IPS-18c (cell line): ENCODE data around the gene LCN1.

ENCODE experiments used
- H3K4me3 ChIP-seq: 2 replicates; pipeline ENCODE4 v1.7.0; 2013; ENCODE audit warnings: low read depth, mild to moderate bottlenecking, low read length, moderate library complexity; ENCODE audit not compliant: insufficient read depth
- H3K9me3 ChIP-seq: one replicate; pipeline ENCODE4 v1.6.1; 2013; ENCODE audit warnings: mild to moderate bottlenecking, low read length, moderate library complexity; ENCODE audit not compliant: control insufficient read depth, insufficient read depth

The LCN1 gene

DNA sequence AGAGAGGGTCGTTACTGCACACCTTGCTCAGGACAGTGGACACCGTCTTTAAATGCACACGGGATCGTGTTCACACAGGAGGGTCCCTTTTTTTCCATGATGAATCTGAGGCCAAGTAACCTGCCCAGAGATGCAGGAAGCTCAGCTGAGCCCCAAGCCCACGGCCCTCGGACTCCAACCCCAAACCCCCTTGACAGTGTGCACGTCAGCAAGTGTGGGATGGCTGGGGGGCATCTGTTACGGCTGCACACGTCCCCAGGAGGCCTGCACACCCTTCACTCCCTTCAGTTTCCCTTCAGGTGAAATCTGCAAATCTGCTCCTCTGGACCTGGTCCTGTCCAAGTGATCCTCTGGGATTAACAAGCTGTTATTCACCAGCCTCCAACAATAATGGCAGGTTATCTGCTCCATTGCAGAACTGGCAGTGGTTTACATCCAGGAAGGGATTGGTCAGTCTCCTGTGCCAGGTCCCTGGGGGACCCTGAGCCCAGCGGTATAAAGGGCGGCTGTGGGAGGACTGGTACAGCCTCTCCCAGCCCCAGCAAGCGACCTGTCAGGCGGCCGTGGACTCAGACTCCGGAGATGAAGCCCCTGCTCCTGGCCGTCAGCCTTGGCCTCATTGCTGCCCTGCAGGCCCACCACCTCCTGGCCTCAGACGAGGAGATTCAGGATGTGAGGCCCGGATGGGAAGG, at the start of gene LCN1:
LCN1 (plus strand) TSS at position 525 of the 692 bp plus-strand sequence; CDS start at position 583, 58 bp downstream.
- no peaks in the 10 kb centered on the region for H3K9me3 ChIP-seq
- no peak within 1 kb of the TSS for H3K4me3 ChIP-seq

DNA sequence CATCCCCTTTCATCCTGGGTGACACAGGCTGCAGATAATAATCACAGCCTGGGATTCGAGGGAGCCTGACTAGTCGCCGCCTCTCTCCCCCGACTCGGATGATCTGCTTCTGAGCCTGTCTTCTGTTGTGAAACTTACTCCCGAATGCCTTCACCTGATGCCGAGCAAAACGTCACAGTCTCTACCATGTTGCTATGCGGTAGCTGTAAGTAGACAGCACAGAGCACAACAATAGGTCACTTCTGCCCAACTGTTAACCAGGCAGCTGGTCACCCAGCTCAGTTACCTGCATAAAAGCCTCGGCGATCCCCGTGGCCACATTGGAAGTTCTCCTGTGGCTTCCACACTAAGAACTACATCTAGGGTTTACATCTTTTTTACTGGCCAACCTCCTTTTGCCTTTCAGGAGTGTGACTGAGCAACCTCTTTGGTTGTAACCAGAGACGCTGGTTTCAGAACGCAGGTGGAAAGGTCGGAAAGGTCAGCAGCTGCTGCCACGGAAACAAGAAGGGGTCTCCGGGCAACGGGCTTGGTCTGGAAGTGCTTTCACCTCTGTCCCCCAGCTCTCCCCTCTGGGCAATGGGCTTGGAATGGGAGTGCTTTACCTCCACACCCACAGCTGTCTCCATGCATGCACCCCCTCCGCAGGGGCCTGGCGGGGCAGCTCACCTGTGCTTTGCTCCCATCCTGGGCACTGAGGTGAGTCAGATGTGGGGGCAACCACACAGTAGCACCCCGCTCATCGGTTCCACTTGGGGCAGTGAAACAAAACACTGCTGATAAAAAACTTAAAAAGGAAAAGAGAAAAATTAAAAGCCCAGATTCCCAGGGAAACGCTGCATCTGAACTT, 49.2 kb upstream of the LCN1 start:
- peaks cover 2% of the 10 kb centered on the region for H3K9me3 ChIP-seq
- no peak overlapping the region for H3K4me3 ChIP-seq

DNA sequence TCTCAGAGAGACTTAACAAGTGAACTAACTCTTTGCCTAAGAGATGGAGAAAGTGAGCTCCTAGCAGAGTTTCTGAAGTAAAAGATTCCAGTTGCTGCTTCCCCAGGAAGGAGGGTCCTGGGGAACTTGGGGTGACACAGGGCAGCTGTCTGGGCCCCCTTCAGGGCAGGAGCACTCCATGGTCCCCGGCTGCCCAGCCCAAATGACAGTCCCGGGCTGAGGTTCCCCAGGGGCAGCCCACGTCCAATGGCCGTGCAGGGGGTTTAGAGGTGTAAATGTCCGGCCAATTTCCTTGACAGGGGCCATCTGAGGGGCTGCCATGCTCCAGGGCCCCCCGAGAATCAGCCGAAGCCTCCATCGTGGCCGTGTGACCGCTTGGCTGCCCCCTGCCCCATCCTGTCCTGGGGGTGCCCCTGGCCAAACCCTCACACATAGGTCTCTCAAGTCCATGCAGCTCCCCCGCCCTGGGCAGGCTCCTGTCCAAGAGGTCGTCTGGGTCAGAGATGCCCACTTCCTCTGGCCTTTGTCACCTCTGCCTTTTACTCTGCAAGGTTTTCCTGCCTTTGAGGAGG, 47.2 kb upstream of the LCN1 start:
- Histone ChIP-seq H3K4me3 (no peak overlapping the region), H3K9me3 (no peaks in the 10 kb centered on the region)

DNA sequence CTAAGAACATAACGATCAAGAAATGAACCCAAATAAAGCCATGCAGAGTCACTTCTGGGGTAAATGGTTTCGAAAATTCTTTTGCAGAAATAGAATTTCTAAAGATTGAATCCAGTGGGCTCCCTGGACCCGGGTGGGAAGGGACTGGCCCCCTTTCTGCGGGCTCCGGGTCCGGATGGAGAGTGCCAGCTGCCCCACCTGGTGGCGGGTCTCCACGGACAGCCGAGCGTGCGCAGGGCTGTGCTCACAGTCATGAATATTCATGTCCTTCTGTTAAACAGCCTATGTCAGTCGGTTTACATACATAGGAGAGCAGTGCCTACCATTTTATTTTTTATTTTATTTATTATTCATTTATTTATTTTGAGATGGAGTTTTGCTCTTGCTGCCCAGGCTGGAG, 46.3 kb upstream of the LCN1 start:
- Histone ChIP-seq H3K4me3 (no peak overlapping the region), H3K9me3 (no peaks in the 10 kb centered on the region)

DNA sequence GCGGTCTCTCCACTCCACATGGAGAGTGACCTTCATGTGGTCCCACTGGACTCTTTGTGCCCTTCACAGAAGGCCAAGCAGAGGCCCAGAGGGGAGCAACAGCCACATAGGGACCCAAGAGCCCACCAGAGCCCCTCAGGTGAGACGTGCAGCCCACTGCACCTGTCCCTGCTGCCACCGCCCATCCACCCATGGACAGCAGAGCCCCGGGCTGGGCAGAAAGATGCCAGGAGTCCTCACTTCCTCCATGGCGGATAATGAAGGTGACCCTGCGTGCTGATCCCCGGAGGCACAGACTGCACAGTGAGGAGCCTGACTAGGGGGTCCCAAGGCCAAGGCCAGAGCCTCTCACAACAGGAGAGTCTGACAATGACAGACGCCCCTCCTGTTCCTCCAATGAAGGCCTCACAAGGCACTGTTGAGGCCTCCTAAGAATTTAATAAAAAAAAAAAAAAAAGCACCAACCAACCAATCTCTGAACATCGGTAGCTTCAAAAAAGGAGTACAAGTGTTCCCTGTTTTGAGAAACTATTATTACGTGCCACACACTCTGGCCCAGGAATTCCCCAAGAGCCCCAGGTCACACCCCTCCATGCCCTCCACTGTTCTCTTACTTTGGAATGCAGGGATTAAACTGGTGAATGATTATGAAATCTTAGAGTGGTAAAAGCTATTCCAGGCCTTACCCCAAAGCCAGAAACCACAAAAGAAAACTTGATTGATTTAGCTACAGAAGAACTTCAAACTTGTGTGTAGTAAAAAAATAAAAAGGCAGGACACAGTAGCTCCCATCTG, 44.5 kb upstream of the LCN1 start:
- Histone ChIP-seq H3K9me3 (no peaks in the 10 kb centered on the region), H3K4me3 (no peak overlapping the region)

DNA sequence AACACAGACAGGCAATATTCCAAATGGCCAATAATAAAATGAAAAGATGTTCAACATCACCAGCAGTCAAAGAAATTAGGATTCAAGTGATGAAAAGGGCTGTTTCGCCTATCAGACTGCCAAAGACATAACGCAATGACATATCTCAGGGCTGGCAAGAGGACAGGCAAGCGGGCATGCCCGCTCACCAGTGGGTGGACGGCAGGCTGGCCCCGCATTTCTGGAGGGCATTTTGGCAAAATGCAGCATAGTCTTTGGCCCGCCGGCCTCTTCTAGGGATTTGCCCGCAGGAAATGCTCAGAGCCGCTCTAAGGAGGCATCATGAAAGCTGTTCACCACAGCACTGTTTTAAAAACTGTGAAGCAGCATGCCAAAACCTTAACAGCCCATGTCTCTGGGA, 43.0 kb upstream of the LCN1 start:
- H3K4me3 ChIP-seq, result no peak overlapping the region; the same call in 1 of the 2 replicates
- no peaks in the 10 kb centered on the region for H3K9me3 ChIP-seq

DNA sequence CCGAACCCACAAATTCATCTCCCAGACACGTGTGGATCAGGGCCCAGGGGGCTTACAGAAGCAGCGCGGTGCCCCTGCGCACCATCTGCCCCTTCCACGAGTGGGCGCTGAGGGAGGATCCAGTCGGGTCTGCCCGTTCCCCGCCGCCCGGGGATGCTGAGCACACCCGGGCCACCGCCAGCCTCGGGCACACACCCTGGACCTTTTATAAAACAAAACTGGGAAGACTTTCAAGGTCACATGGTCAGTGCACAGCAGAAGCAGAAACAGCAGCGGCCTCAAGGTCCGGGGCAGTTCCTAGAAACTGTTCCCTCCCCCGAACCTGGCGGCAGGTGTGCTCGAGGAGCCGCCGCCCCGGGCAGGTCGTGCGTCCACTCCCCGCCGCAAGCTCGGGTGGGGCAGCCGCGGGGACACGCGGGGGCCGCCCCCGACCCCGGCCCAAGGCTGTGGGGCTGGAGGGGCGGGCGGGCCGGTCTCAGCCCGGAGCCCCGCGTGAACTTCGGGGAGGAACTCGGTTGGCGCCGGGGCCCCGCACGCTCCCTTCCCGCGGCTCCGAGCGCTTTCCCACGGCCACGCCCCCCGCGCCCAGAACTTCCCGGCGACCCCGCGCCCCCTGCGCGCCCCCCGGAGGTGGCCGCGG, 42.3 kb upstream of the LCN1 start:
- Histone ChIP-seq H3K4me3 (peak overlapping the region; percentile 56; the same call in 1 of the 2 replicates), H3K9me3 (no peaks in the 10 kb centered on the region)

DNA sequence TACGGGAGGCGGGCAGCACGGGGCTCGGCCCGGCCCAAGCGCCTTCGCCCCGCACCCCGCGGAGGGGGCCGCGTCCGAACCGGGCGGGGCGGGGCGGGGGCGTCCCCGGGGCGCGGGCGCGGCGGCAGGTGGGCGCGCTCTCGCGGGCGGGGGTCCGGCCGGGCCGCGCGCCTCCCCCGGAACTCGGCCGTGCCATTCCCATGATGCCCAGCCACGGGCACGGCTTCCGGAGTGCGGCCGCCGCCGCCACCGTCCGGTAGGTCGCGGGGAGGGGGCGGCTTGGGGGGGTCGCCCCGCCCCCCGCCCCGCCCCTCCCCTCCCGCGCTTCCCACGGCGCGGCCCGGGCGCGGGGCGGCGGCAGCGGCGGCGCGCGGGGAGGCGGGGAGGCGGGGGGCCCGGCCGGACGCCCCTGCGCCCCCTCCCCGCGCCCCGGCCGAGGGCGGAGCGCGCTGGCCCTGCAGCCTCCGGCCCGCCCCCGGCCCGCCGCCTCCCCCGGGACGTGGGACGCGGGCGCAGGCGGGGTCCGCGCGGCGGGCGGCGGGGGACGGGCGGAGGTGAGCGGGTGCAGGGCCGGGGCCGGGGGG, 41.7 kb upstream of the LCN1 start, which contains the start of gene PPP1R26:
PPP1R26 (plus strand) TSS at position 314 of the 584 bp plus-strand sequence. CDS start 4,729 bp downstream, outside the sequence.
- Histone ChIP-seq H3K9me3 (no peaks in the 10 kb centered on the region), H3K4me3 (peak within 1 kb of the TSS; percentile 75)

DNA sequence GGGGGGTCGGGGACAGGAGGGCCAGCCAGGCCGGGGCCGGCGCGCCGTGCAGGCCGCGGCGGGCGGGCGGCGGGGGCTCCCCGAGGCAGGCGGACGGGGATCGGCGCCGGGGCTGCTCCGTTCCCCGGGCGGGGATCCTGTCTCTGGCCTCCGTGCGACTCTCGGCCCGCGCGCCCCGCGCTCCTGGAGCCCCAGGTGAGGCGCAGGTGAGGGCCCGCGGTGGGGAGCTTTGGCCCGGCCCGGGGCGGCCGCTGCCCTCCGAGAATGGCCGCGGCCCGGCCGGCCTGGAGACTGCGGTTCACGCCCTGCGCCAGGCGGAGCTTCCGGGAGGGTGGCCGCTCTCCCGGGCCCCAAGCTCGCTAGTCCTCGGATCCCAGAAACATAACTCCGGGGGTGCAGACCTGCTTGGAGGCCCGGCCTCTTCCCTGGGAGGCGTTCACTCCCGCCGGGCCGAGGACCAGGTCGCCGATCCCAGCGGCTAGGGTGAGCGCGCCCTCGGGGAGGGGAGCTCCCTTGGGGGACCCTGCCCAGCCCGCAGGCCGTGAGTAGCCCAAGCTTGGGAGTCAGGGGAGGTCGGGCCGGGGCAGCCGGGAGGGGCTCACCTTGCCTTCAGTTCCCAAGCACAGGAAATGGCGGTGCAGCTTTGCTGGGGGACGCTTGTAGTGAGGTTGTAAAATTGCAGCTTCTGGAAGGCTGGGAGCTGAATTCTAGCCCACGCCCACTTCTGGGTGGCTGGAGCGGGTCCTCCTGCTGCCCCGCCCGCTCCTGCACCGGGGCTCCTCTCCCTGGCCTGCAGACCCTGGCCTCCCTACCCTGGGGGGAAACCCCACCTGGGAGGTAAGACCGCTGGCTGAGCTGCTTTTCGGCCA, 40.9 kb upstream of the LCN1 start:
- Histone ChIP-seq H3K9me3 (no peaks in the 10 kb centered on the region), H3K4me3 (peak overlapping the region; percentile 75)

DNA sequence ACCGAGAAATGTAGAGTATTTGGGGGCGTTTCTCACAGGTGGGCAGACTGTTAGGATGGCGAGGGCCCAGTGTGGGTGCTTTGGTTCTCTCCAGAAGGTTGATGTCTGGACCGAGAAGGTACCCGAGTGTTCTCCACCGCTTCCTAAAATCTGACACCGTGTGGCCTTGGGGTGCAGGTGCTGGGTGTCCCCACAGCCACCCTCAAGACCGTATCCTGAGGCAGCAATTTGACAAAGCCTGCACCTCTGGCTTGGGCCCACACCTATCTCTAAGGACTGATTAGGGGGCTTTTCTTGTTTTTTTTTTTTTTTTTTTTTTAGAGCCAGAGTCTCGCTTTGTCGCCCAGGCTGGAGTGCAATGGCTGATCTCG, 40.3 kb upstream of the LCN1 start:
- peak overlapping the region; percentile 75 for H3K4me3 ChIP-seq
- no peaks in the 10 kb centered on the region for H3K9me3 ChIP-seq

DNA sequence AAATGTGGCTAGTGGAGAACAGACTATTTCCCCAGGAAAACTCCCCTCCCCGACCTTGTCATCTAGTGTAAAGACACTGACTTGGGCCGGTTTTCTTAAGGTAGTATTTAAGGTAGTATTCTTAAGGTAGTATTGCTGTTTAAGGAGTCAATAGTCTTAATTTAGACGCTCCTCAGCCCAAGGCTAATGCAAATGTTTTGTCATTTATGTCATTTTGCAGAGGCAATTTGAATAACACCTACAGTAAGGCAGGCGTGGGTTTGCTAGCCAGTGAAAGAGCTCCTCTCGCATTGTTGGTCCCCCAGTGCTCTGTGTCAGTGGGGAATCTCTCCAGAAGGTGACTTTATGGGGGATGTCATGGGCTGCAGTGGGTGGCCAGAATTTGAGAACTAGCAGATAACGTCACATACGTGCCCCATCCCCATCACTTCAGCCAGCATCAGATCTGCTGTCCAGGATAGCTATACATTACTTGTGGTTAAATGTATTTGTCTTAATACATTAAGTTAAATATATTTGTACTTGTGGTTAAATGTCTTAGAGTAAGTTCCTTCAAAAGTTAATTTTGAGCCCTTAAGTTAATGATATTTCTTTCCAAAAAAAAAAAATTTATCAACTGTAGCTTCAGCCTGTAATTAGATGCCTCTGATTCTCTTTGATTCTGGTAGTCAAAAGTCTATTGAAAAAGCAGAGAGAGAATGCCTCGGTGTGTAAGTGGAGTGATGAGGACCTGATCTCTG, 39.1 kb upstream of the LCN1 start:
- no peak overlapping the region for H3K4me3 ChIP-seq
- H3K9me3 ChIP-seq, result no peaks in the 10 kb centered on the region

DNA sequence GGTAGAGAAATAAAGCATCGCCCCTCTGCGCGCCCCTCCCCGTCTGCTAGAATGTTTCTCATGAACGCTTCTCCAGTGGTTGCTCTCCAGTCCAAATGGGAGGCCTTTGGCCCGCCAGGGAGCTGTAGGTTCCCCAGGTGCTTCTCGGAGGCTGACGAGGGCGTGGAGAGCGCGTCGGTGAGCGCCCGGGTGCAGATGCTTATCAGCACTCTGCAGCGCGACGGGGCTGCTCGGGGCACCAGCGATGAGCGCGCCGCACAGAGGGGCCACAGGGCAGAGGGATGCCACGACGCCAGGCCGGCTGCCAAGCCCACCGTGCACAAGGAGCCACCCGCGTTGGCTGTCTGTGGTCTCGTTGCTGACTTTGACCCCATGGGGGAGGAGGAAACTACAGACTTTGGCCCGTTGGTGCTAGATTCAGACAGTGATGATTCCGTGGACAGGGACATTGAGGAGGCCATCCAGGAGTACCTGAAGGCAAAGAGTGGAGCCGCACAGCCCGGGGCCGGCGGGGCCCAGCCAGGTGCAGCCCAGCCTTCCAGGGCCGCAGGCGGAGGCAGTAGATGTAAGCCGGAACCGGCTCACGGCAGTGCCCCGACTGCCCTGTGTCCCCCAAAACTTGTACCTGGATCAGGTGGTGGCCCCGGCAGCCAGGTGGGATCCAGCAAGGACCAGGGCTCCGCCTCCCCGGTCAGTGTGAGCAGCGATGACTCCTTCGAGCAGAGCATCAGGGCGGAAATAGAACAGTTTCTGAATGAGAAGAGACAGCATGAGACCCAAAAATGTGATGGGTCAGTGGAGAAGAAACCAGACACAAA, 36.6 kb upstream of the LCN1 start:
- H3K4me3 ChIP-seq, result no peak overlapping the region
- no peaks in the 10 kb centered on the region for H3K9me3 ChIP-seq

DNA sequence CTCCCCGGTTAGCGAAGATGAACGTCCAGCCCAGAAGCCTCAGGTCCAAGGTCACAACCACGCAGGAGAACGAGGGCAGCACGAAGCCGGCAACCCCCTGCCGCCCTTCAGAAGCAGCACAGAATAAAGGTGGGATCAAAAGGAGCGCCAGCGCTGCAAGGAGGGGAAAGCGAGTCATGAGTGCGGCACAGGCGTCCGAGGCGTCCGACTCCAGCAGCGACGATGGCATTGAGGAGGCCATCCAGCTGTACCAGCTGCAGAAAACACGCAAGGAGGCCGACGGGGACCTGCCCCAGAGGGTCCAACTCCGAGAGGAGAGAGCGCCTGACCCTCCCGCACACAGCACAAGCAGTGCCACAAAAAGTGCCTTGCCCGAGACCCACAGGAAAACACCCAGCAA, 35.9 kb upstream of the LCN1 start:
- no peaks in the 10 kb centered on the region for H3K9me3 ChIP-seq

DNA sequence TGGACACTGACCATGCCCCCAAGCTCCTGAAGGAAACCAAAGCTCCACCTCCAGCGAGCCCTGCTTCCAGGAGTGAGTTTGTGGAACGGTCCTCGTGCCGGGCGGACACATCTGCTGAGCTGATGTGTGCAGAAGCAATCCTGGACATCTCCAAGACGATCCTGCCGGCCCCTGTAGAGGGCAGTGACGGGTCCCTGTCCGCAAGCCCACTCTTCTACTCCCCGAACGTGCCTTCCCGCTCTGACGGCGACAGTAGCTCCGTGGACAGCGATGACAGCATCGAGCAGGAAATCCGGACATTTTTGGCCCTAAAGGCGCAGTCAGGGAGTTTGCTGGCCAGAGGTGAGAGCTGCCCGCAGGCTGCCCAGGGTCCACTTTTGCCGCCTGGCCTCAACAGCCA, 35.4 kb upstream of the LCN1 start:
- Histone ChIP-seq H3K9me3 (no peaks in the 10 kb centered on the region), H3K4me3 (no peak overlapping the region)

More for the DNA sequence above, 35.9 kb upstream of the LCN1 start:
- H3K4me3 ChIP-seq, result no peak overlapping the region
